HUES6 (cell line): Measurements from ENCODE around the gene RNF149.

Experiments used
- H3K27ac ChIP-seq: 2 replicates; pipeline ENCODE4 v1.7.0; 2013; ENCODE audit warnings: low read depth, mild to moderate bottlenecking, low read length, inconsistent platforms
- H3K27me3 ChIP-seq: 2 replicates; pipeline ENCODE4 v1.6.1; 2013; ENCODE audit warnings: low read length; ENCODE audit not compliant: control insufficient read depth, insufficient read depth
- H3K36me3 ChIP-seq: 2 replicates; pipeline ENCODE4 v1.6.1; 2013; ENCODE audit warnings: low read length; ENCODE audit not compliant: control insufficient read depth, insufficient read depth
- H3K4me1 ChIP-seq: 2 replicates; pipeline ENCODE4 v1.6.1; 2013; ENCODE audit warnings: low read length; ENCODE audit not compliant: control insufficient read depth, insufficient read depth
- H3K4me3 ChIP-seq: 2 replicates; pipeline ENCODE4 v1.5.1; 2013; ENCODE audit warnings: low read depth, low read length
- H3K9ac ChIP-seq: one replicate; pipeline ENCODE4 v1.6.1; 2013; ENCODE audit warnings: mild to moderate bottlenecking, low read length
- H3K9me3 ChIP-seq: 2 replicates; pipeline ENCODE4 v1.6.1; 2013; ENCODE audit warnings: low read depth, low read length; ENCODE audit not compliant: control insufficient read depth, insufficient read depth

Gene RNF149

GRCh38 chr2:101346909-101347308, 38.4 kb upstream of the RNF149 start:
- Histone ChIP-seq H3K27me3 (no peaks in the 10 kb centered on the region), H3K4me1 (peaks cover 10% of the 10 kb centered on the region), H3K36me3 (no peaks in the 10 kb centered on the region), H3K4me3 (no peak overlapping the region), H3K9ac (no peak overlapping the region), H3K27ac (no peak overlapping the region), H3K9me3 (no peaks in the 10 kb centered on the region)

- no peaks in the 10 kb centered on the region for H3K27me3 ChIP-seq
- H3K27ac ChIP-seq = no peak overlapping the region
Measured at GRCh38 chr2:101344137-101344536, 35.6 kb upstream of the RNF149 start.

GRCh38 chr2:101342625-101343008, 34.1 kb upstream of the RNF149 start:
- Histone ChIP-seq H3K4me3 (no peak overlapping the region; the same call in 1 of the 2 replicates), H3K36me3 (no peaks in the 10 kb centered on the region), H3K9me3 (no peaks in the 10 kb centered on the region), H3K27ac (no peak overlapping the region), H3K4me1 (peaks cover 37% of the 10 kb centered on the region), H3K27me3 (no peaks in the 10 kb centered on the region), H3K9ac (no peak overlapping the region)

More at GRCh38 chr2:101344137-101344536, 35.6 kb upstream of the RNF149 start:
- Histone ChIP-seq H3K36me3 (no peaks in the 10 kb centered on the region), H3K4me1 (peaks cover 30% of the 10 kb centered on the region), H3K9me3 (no peaks in the 10 kb centered on the region), H3K9ac (no peak overlapping the region), H3K4me3 (no peak overlapping the region)

- Histone ChIP-seq H3K27me3 (no peaks in the 10 kb centered on the region), H3K27ac (no peak overlapping the region), H3K4me1 (peaks cover 37% of the 10 kb centered on the region), H3K9me3 (no peaks in the 10 kb centered on the region), H3K9ac (peak overlapping the region; percentile 23), H3K4me3 (peak overlapping the region; percentile 45; the same call in 1 of the 2 replicates), H3K36me3 (no peaks in the 10 kb centered on the region)
Measured at GRCh38 chr2:101341901-101342624, 33.6 kb upstream of the RNF149 start.

GRCh38 chr2:101341421-101341820, 32.9 kb upstream of the RNF149 start:
- Histone ChIP-seq H3K36me3 (no peaks in the 10 kb centered on the region), H3K4me3 (peak overlapping the region; percentile 45; the same call in 1 of the 2 replicates), H3K4me1 (peaks cover 37% of the 10 kb centered on the region), H3K27ac (no peak overlapping the region), H3K9me3 (no peaks in the 10 kb centered on the region), H3K9ac (no peak overlapping the region), H3K27me3 (no peaks in the 10 kb centered on the region)

- Histone ChIP-seq H3K9ac (no peak overlapping the region), H3K27me3 (no peaks in the 10 kb centered on the region), H3K27ac (no peak overlapping the region), H3K4me1 (peaks cover 37% of the 10 kb centered on the region), H3K9me3 (no peaks in the 10 kb centered on the region), H3K4me3 (no peak overlapping the region), H3K36me3 (no peaks in the 10 kb centered on the region)
Measured at GRCh38 chr2:101340141-101340551, 31.6 kb upstream of the RNF149 start.

- Histone ChIP-seq H3K9me3 (no peaks in the 10 kb centered on the region), H3K4me3 (peak overlapping the region; percentile 28; the same call in 1 of the 2 replicates), H3K9ac (no peak overlapping the region), H3K27me3 (no peaks in the 10 kb centered on the region), H3K27ac (no peak overlapping the region), H3K4me1 (peaks cover 36% of the 10 kb centered on the region), H3K36me3 (no peaks in the 10 kb centered on the region)
Measured at GRCh38 chr2:101339266-101339880, 30.9 kb upstream of the RNF149 start.

GRCh38 chr2:101337877-101338276, 29.4 kb upstream of the RNF149 start:
- Histone ChIP-seq H3K36me3 (no peaks in the 10 kb centered on the region), H3K4me1 (peaks cover 32% of the 10 kb centered on the region), H3K4me3 (no peak overlapping the region), H3K9me3 (no peaks in the 10 kb centered on the region), H3K9ac (no peak overlapping the region), H3K27ac (no peak overlapping the region), H3K27me3 (no peaks in the 10 kb centered on the region)

GRCh38 chr2:101332885-101333766, 24.6 kb upstream of the RNF149 start:
- H3K9ac ChIP-seq = no peak overlapping the region
- H3K9me3 ChIP-seq = no peaks in the 10 kb centered on the region
- no peaks in the 10 kb centered on the region for H3K27me3 ChIP-seq
- no peaks in the 10 kb centered on the region for H3K36me3 ChIP-seq
- no peak overlapping the region for H3K27ac ChIP-seq
- H3K4me1 ChIP-seq = peaks cover 24% of the 10 kb centered on the region
- no peak overlapping the region for H3K4me3 ChIP-seq

- H3K9ac ChIP-seq = no peak overlapping the region
- no peak overlapping the region for H3K27ac ChIP-seq
- peaks cover 31% of the 10 kb centered on the region for H3K4me1 ChIP-seq
Measured at GRCh38 chr2:101331202-101331601, 22.7 kb upstream of the RNF149 start.

More at GRCh38 chr2:101331202-101331601, 22.7 kb upstream of the RNF149 start:
- H3K9me3 ChIP-seq = peaks cover 6% of the 10 kb centered on the region; the same call in 1 of the 2 replicates
- no peak overlapping the region for H3K4me3 ChIP-seq
- no peaks in the 10 kb centered on the region for H3K27me3 ChIP-seq
- no peaks in the 10 kb centered on the region for H3K36me3 ChIP-seq
